Effector CD8-positive, alpha-beta T cell (primary cell): ENCODE measurements around the gene POU6F1.

Experiments
- DNase-seq: peaks from one replicate; lab custom pipeline; 2025; lab: John Stamatoyannopoulos, UW

The POU6F1 gene

DNA sequence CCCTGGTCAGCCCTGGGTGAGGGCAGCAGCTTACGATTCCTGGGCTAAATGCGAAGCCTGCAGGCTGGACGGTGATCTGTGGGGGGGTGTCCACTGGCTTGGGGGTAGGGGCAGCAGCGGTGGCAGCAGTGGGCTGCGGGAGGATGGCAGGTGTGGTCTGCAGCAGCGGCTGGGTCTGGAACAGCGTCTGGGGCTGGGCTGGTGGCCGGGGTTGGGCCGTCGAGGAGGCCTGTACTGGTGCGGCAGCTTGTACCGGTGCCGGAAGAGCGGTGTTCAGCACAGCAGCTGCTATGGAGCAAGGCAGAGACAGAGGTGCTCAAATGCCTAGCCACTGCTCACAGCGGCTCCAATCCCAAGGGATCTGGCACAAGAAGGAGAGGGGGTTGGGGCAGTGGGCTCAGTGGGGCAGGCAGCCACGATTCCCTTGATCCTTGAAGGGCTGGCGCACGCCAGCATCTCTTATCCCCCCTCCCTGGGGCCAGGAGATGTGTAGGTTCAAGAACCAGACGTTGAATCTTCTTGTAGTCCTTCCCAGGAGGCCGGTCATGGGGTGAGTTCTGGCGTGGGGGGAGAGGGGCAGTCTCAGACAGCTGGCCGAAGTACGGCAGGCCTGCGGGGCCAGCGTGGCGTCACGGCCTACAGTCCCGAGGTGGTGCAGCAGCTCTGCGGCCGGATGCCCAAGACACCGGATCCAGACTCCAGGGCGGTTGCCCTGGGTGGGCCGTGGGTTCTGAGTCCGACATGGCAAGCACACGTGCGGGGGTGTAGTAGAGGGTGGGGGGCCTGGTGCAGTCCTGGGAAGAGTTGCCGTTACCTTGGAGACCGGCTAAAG lies 19.9 kb downstream of the POU6F1 start:
- DNase-seq, result no peak

DNA sequence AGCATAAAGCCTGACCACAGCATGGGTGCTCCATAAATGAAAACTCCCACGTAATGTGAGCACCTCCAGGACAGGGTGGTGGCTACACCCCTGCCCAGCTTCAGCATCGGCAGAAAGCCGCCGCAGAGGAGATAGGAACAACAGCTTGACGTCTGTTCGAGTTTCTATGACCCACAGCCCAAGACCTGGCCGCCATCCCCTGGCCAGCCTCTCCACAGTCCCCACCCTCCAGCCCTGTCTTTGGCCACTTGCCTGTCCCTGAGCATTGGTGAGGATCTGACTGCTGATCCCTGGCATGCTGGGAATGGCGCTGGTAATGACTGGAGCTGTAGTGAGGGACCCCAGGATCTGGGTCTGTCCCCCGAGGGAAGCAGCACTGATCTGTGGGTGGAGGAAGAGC lies 21.3 kb downstream of the POU6F1 start:
- no peak for DNase-seq

DNA sequence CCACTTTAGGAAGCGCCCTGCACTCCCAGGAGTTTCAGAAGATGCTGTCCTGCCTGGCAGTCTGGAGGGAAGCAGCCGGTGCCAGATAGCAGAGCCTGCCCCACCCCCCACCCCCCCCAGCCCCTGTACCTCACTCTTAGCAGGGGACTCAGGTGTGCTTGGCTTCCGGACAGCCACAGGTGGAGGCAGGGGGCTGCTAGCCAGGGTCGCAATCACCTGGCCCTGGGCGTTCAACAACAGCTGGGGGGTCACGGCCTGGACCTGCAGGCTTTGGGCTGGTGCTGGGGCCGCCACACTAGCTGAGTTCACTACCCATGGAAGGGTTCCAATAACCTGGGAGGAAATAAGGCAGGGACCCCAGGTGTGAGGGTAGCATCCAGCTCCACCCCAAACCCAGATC lies 22.0 kb downstream of the POU6F1 start:
- no peak for DNase-seq

DNA sequence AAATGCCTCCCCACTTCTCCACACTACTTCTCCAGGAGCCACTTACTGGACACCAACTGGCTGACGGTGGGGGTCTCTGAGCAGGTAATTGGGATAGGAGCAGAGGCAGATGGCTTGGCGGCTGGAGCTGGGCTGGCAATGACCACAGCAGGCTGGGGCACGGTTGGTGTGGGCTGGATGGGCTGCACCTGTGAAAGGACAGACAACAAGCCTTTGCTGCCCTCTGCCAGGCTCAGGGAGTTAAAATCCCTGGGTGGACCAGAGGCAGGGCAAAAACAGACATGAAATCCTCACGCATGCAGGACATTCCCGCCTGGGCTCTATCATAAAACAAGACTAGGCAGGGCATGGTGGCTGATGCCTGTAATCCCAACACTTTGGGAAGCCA lies 25.6 kb downstream of the POU6F1 start:
- no peak for DNase-seq

DNA sequence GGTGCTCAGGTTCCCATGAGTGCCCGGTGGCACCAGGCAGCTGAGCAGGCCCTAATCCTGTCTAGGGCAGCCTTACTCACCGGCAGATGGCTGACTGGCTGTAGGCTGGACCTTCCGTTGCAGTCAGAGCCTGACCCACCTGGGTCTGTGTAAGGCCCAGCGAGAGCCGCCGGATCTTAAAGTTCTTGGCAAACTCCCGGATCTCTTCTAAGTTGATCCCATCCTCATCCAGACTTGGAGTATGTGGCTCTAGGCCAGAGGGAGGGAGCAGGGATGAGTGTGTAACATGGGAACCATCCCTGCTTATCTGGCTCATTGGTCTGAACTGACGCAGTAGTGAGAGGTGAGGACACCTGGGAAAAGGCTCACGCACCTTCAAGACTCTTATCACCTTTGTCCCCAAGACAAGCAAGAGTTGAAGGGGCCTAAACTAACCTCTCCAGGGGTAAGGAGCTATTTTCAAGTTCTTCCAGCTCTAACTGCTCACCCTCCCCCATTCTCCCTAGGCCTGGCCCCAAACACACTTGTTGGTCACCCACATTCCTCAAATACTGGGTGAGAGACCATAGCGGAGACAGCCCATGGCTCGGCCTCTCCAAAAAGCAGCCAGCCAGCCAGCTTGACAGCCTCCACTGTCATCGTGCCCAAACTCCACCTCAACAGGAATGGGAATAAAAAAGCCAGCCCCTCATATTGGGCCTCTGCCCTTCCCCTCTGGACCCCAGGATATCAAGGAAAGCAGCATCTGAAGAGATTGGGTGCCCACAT lies 26.2 kb downstream of the POU6F1 start:
- DNase-seq, result no peak

DNA sequence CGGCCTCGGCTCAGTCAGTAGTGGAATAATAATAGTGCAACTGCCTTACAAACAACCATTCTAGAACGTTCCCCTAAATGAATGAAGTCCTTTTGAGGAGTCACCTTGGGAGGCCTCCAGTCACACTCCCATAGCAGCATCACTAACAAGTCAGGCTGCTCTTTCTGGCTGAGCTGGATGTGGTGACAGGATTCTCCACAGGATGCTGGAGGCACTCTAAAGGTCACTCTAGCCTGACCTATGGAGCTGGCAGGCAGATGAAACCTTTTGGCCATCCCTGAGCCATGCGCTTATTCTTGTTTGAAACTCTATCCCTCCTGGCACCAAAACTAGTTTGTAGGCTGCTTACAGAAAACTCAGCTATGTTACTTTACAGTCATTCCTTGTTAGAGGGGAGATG lies 27.0 kb downstream of the POU6F1 start:
- DNase-seq, result no peak

DNA sequence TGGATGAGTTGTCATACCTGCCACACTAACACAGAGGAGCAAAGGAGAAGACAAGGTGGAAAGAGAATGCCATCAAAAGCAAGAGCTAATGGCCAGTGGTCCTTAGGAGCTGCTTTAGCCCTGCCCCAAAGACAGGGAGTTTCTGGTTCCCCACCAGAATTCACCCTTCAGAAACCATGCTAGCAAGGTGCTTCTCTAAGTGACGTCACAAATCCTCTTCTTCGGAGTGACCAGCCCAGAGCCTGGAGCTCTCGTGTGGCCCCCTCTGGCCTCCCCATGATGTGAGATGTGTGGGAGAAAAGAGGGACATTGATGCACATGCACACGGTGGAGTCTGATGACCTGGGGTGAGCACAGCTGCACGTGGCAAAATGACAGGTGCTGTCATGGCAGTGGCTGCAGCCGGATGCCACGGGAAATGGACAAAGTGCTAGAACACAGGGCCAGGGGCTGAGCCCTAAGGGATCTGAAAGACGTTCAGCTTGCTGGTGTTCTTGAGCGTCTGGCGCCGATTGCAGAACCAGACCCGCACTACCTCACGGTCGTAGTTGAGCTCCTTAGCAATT lies 28.0 kb downstream of the POU6F1 start:
- DNase-seq, result no peak

DNA sequence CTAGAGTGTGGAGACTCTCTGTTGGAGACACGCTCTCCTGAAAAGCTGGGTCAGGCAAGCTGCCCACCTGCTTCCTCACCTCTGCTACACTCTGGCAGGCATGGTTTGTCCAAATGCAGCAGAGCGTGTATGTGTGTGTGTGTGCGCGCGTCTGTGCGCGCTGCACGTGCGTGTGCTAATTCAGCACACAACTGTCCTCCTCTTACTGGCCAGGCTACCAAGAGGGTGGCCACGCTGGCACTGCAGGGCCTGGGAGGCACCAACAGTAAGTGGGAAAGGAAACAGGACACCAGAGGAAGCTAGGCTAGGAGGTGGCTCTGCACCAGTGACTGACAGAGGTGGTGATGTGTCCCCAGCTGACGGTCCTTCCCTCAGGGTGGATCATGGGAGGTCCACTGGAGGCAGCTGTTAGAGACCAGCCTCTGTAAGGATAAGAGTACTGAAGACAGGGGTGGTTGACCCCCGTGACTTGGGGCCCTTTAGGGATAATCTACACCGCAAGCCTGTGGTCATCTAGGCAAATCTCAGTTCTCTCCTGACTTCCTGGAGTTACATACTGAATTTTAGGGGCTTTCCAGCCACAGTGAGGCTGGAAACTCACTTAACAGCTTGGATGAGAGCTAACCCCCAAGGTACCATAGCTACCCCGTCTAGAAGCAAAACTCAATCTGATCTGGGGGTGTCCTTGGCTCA lies 29.4 kb downstream of the POU6F1 start:
- DNase-seq, result no peak

DNA sequence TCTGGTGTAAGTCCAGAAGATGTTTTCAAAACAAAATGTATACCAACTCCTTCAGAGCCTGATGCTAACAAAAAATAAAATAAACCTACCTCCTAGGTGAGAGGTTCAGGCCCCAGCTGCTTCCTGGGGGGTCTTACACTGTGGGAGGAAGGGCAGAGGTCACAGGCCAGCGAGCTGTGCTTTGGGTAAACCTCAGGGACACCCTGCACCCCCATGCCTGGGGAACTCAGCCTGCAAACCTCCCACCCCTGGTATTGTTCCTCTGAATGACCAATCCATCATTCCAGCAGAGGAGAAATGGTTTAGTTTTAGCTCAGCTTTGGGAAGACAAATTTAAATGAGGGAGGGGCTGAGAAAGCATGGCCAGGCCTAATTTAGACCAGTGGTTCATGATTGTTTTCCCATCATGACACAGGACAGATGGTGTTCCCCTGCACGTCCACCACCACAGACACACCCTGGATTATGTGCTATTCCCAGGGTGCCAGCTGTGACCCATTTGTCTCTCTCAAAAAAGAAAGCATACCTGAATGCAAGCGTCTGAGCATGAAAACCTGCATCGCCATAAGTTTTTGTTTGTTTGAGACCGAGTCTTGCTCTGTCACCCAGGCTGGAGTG lies 30.4 kb downstream of the POU6F1 start:
- DNase-seq, result no peak

DNA sequence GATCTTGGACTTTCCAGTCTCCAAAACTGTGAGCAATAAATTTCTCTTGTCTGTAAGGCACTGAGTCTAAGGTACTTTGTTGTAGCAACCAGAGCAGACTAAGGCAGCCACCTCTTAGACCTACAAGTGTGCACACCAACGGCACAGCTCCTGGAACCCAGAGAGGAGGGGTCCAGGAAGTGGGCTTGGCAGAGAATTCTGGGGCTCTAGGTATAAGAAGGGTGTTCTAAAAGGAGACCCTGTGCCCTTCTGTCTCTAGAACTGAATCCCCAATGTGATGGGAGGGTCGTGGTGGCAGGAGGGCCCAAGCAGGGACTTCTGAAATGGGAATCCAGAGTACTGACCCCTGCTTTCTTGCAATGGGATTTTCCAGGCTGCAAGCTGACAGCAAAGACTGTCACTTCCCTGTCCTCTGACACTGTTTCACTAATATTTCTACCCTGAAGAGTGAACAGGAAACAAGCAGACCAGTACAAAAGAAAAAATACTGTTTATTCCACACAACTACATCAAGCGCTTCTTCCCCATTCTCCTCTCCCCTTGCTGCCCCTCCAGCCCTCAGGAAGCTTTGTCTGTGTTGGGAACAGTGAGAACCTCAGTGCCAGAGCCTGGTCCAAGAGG lies 31.3 kb downstream of the POU6F1 start:
- no peak for DNase-seq

DNA sequence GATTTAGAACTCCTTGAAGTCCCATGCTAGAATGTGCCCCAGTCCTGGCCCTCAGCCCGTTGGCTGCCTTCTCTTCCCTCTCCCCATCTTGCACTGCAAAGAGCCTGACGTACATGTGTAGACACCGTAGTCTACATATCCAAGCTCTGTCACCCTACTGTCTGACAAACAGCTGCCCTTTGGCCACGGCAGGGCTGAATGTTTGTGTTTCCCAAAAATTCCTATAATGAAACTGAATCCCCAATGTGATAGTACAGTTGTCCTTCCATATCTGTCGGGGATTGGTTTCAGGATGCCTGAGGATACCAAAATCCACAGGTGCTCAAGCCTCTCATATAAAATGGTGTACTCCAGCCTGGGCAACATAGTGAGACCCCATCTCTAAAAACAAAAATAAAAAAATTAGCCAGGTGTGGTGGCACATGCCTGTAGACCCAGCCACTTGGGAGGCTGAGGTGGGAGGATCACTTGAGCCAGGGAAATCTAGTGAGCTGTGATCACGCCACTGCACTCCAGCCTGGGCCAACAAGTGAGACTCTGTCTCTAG lies 32.6 kb downstream of the POU6F1 start:
- DNase-seq, result no peak

DNA sequence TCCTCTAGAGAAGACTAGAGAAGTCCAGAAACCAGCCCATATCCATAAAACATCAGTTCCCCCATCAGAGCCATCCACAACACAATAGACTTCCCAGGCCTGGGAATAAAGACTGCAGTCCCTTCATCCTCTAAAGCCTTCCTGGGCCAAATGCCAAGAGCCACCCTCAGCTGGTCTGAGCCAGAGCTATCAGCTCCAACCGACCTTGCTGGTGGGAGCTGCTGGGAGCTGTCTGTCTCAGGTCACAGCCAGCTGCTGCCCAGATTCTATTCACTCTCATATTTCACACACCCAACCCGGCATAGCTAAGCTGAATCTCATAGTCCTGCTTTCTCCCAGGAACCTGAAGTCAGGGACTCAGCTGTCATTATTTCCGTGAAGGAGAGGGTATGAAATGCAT lies 34.0 kb downstream of the POU6F1 start:
- no peak for DNase-seq

DNA sequence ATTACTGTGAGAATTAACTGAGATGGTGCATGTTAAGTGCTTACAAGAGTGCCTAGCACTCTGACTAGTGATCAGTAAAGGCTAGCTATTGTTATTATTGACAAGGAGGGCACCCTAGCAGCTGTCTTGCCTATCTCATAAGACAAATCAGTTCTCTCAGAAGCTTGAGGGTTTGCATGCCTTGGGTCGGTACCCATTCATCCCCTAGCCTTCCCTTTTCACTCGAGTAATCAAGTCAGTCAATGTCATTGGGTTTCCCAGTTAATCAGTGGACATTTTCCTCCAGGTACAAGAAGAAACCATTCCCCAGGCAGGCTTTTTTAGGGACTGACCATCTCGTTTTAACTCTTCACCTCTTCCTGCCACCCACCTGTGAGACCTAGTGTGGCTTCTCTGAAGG lies 34.5 kb downstream of the POU6F1 start:
- no peak for DNase-seq

DNA sequence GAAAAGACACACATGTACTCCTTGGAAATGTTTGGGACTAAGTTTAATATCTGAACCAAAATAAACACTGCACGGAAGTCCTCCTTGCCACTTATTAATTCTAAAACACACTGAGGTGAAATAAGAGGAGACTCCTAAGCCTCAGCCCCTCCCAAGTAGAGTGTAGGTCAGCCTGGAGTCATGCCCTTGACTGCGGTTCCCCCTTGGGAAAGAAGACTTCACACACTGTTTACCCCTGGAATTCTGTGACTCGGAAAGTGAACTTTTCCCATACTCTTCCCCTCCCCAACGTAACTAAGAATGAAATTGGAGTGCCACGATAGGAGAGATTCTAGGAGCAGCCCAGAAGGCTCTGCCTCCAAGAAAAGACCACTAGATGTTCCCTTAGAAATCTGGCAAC lies 36.3 kb downstream of the POU6F1 start:
- DNase-seq, result no peak

DNA sequence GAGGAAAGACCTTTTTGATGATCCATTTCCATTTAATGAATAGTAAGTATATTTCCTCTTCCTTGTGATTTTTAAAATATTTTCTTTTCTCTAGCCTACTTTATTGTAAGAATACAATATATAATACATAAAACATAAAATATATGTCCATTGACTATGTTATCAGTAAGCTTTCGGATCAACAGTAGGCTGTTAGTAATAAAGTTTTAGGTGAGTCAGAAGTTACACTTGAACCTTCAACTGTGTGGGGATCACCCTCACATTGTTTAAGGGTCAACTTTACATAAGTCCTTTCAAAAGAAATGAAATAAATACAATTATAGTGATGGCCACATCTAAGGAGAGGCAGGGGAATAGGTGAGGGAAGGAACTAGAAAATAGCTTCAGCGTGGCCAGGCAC lies 40.0 kb downstream of the POU6F1 start:
- DNase-seq, result no peak

DNA sequence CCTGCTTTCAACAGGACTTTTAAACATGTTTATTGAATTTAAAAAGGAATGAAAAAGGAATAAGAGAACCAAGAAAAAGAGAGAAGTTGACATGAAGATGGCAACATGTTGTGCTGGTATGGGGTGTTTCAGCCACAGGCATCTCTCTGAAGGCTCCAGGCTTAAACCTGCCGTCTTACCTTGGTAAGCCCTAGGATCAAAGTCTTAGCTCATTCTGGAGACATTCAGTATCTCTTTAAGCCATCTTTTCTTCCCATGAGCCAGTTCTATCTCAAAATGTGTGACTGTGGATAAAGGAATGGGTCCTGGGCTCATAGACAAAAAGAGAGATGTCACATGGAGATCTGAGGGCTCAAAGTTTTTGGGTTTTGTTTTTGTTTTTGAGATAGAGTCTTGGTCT lies 43.4 kb downstream of the POU6F1 start:
- no peak for DNase-seq

DNA sequence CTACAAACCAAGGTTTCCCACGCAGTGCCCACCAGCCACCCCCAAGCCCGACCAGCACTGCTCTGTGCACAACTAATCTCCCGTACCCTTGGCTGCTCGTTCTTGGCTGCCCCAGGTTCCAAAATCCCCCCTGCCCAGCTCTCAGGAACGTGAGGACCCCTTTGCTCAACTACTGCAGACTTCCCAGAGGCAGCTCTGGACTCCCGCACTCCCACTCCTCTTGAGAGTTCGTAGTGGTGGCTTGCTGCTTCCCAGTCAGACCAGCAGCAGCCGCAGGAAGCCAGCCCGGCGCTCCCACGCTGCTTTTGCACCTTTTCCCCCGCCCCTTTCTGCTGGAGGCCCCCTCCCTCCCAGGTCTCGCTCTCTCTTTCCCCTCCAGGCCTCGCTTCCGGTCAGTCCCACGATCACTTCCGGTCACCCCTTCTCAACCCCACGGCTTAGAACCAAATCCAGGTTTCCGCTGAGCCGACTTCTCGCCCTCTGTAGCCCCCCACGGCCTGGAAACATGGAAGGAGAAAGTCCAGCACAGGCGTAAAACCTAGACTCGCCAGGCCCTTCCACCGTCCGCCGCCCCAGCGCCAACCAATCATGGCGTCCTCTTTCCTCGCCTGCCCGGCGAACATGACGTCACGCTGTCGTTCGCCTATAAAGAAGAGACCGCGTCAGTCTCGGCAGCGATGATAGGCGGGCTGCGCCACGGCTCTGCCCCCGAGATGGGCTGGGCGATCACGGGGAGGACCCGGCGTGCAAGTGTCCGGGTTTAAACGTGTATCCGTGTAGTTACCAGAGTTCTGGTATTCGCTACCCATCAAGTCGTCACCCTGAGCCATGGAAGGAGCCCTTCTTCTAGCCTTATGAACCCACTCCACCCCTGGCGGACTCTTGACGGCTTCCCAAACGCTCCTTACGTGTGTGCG lies 45.1 kb downstream of the POU6F1 start, which contains the start of gene TFCP2:
Gene TFCP2, minus strand, starts transcription at position 621 of the 917 bp plus-strand sequence. CDS start 713 bp downstream, outside the sequence.
- DNase-seq, result peak; percentile 87

DNA sequence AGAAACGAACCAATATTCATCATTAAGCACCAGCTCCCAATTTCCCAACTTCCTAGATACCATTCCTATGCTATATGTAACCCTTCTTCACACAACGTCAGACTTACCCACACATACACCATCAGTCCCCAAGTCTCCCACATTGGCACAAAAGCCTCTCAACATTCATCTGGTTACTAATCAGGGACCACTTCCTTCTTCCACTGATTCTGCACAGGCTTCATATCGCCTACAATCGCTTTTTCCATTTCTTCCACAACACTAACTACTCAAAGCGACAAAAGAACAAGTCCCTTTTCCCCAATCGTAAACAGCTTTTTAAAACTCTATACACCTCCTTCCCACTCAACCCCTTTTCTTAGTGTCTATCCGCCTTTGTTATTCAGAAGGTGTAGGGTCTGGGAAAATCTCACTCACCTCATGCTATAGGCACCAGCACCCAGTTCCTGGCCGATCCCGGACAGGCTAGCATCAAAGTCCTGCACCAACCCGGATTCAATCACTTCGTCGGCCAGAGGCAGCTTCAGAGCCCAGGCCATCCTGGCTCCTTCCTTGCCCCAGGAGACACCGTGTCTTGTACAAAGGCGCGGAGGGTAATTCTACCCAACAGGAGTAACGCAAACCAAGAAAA lies 45.9 kb downstream of the POU6F1 start:
- DNase-seq, result no peak

DNA sequence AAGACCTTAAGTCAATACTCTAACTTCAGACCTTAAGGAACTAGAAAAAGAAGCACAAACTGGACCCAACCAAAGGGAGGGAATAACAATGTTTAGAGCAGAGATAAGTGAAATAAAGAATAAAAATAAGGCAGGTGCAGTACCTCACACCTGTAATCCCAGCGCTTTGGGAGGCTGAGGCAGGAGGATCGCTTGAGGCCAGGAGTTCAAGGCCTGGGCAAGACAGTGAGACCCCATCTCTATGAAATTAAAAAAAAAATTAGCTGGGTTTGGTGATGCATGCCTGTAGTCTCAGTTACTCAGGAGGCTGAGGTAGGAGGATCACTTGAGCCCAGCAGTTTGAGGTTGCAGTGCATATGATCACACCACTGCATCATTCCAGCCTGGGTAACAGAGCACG lies 54.1 kb downstream of the POU6F1 start:
- no peak for DNase-seq

DNA sequence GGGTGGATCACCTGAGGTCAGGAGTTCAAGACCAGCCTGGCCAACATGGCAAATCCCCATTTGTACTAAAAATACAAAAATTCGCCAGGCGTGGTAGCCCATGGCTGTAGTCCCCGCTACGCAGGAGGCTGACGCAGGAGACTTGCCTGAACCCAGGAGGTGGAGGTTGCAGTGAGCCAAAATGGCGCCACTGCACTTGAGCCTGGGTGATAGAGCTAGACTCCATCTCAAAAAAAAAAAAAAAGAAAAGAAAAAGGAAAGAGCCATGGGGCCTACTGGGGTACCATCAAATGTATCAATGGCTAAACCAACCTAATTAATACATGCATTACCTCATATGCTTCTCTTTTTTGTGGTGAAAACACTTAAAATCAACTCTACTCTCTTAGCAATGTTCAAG lies 55.6 kb downstream of the POU6F1 start:
- no peak for DNase-seq
